SK-N-SH treated with all-trans-retinoic acid at 6 μM for 48 hours (cell line): ENCODE results near the gene OLFML3.

Experiments
- PATZ1 ChIP-seq: fragments of 250-450 bp; sonication (Bioruptor Pico); IDR thresholded peaks from 2 replicates; pipeline ENCODE4 v1.8.0; 2020; ENCODE audit warnings: mild to moderate bottlenecking, moderate library complexity, borderline replicate concordance
- PPARA ChIP-seq: fragments of 250-450 bp; sonication (Bioruptor Pico); IDR thresholded peaks from 2 replicates; pipeline ENCODE4 v1.5.0; 2020; ENCODE audit warnings: mild to moderate bottlenecking, borderline replicate concordance
- RARB ChIP-seq: fragments of 250-450 bp; sonication (Bioruptor Pico); IDR thresholded peaks from 2 replicates; pipeline ENCODE4 v1.8.0; 2021; ENCODE audit warnings: mild to moderate bottlenecking, moderate library complexity
- SNAI2 ChIP-seq: fragments of 250-450 bp; sonication (Bioruptor Pico); IDR thresholded peaks from 2 replicates; pipeline ENCODE4 v1.5.0; 2020; ENCODE audit warnings: mild to moderate bottlenecking, moderate library complexity
- TCF4 ChIP-seq: fragments of 250-450 bp; sonication (Bioruptor Pico); IDR thresholded peaks from 2 replicates; pipeline ENCODE4 v1.8.0; 2021; ENCODE audit warnings: mild to moderate bottlenecking, moderate library complexity, borderline replicate concordance
- TSHZ2 ChIP-seq: fragments of 250-450 bp; sonication (Bioruptor Pico); IDR thresholded peaks from 2 replicates; pipeline ENCODE4 v1.5.0; 2020; ENCODE audit warnings: mild to moderate bottlenecking, moderate library complexity
- ZC3H10 ChIP-seq: fragments of 250-450 bp; sonication (Bioruptor Pico); IDR thresholded peaks from 2 replicates; pipeline ENCODE4 v1.5.1; 2021; ENCODE audit warnings: mild to moderate bottlenecking, moderate library complexity
- ZFP3 ChIP-seq: fragments of 250-450 bp; sonication (Bioruptor Pico); IDR thresholded peaks from 2 replicates; pipeline ENCODE4 v1.5.0; 2020; ENCODE audit warnings: mild to moderate bottlenecking, moderate library complexity
- ZFP30 ChIP-seq: fragments of 450-650 bp; formaldehyde crosslinking; IDR thresholded peaks from 2 replicates; pipeline ENCODE4 v1.5.0; 2022; ENCODE audit warnings: mild to moderate bottlenecking, moderate library complexity
- ZNF70 ChIP-seq: fragments of 450-650 bp; formaldehyde crosslinking; IDR thresholded peaks from 2 replicates; pipeline ENCODE4 v1.5.0; 2020; ENCODE audit warnings: mild to moderate bottlenecking, moderate library complexity
- ZNF8 ChIP-seq: fragments of 450-650 bp; formaldehyde crosslinking; IDR thresholded peaks from 2 replicates; pipeline ENCODE4 v1.5.0; 2020; ENCODE audit warnings: mild to moderate bottlenecking, moderate library complexity
- TF ChIP-seq, protein P1 (sequence below): fragments of 250-450 bp; sonication (Bioruptor Pico); IDR thresholded peaks from 2 replicates; pipeline ENCODE4 v1.8.0; 2021; ENCODE audit warnings: low read depth, mild to moderate bottlenecking, moderate library complexity, borderline replicate concordance
- TF ChIP-seq, protein P2 (sequence below): fragments of 250-450 bp; sonication (Bioruptor Pico); IDR thresholded peaks from 2 replicates; pipeline ENCODE4 v1.5.1; 2020; ENCODE audit warnings: low read depth, mild to moderate bottlenecking, moderate library complexity

DNA sequence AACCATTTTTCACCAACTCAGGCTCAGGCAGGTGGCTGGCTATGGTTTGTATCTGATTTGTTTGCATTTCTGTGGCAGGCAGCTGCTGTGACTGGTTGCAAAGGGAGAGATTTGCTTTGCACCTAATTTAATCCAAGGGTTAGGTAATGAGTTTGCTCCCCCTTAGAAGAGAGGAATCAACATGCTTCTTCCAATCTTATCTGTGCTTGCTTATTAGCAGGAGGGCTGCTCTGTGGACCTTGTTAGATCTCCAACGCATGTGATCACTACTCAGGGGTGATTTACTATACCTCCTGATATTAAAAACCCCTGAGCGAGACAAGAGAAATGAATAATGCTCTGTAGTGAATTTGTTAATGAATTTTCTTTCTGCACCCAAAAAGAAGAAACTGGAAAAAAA lies 20.5 kb downstream of the OLFML3 start:
- no peak for TF ChIP-seq ZC3H10
- no peak for TF ChIP-seq PATZ1 (CRISPR knock-in tag)
- TF ChIP-seq, protein P1, sequence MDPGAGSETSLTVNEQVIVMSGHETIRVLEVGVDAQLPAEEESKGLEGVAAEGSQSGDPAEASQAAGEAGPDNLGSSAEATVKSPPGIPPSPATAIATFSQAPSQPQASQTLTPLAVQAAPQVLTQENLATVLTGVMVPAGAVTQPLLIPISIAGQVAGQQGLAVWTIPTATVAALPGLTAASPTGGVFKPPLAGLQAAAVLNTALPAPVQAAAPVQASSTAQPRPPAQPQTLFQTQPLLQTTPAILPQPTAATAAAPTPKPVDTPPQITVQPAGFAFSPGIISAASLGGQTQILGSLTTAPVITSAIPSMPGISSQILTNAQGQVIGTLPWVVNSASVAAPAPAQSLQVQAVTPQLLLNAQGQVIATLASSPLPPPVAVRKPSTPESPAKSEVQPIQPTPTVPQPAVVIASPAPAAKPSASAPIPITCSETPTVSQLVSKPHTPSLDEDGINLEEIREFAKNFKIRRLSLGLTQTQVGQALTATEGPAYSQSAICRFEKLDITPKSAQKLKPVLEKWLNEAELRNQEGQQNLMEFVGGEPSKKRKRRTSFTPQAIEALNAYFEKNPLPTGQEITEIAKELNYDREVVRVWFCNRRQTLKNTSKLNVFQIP (CRISPR knock-in tag): no peak
- no peak for TF ChIP-seq ZFP3
- no peak for TF ChIP-seq RARB (CRISPR knock-in tag)
- no peak for TF ChIP-seq PPARA (CRISPR knock-in tag)
- TF ChIP-seq TCF4 (CRISPR knock-in tag): no peak
- no peak for TF ChIP-seq ZNF8 (CRISPR knock-in tag)
- TF ChIP-seq SNAI2: no peak
- TF ChIP-seq, protein P2, sequence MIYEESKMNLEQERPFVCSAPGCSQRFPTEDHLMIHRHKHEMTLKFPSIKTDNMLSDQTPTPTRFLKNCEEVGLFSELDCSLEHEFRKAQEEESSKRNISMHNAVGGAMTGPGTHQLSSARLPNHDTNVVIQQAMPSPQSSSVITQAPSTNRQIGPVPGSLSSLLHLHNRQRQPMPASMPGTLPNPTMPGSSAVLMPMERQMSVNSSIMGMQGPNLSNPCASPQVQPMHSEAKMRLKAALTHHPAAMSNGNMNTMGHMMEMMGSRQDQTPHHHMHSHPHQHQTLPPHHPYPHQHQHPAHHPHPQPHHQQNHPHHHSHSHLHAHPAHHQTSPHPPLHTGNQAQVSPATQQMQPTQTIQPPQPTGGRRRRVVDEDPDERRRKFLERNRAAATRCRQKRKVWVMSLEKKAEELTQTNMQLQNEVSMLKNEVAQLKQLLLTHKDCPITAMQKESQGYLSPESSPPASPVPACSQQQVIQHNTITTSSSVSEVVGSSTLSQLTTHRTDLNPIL (CRISPR knock-in tag): no peak
- TF ChIP-seq ZFP30 (CRISPR knock-in tag): no peak
- no peak for TF ChIP-seq TSHZ2 (CRISPR knock-in tag)
- TF ChIP-seq ZNF70 (CRISPR knock-in tag): no peak
